ENCODE data around the gene RBPJ. TPM values are rescaled to one million over a fixed set of nuclear protein-coding genes. Genes with fewer than 3 reads are reported as not detected.

The RBPJ gene
- 100 to 1,000 TPM; 164 to 194 (median 182) TPM for total RNA-seq

DNA sequence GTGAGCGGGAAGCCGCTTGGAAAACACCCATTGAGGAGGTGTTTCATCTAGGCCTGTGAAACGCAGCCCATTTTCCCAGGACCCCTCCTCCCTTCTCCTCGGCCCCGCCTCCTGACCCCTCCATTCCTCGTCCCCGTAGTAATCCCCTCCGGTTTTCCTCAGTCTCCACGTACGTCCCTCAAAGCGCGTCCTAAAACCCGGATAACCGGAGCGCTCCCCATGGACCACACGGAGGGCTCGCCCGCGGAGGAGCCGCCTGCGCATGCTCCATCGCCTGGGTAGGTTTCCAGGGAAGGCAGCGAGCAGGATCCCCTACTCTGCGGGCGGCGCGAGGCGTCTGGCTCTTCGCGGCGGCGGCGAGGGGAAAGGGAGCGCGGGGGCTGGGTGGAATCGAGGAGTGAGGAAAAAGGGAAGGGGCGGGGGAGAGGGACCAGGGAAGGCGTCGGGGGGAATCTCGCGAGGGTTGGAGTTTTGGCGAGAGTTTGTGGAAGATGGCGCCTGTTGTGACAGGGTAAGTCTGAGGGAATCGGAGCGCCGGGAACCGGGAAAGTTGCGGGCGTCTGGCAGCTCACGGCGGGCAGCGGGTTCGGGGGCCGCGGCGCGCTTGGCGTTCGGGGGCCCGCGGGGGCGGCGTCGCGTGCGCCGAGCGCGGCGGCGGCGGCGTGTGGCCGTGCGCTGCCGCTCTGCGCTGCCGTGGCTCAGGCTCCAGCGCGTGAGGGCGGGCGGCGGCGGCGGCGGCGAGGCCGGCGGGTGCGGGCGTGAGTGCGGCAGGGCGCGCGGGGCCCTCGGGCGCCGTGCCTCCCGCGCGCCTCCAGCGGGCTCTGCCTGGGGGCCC, at the start of gene RBPJ:
TSS of gene RBPJ (plus strand) at position 477 of the 835 bp plus-strand sequence. CDS start at position 492, 15 bp downstream.
- DNase-seq (peak; percentile 78), ATAC-seq (peak; percentile 12 to 20)
- H3K4me3 Mint-ChIP-seq: peak within 1 kb of the TSS; percentile 98
- H3K4me1 Mint-ChIP-seq (ENCODE audit: low read depth): peaks cover 38% of the 10 kb centered on the region
- peaks cover 16% of the 10 kb centered on the region for H3K36me3 Mint-ChIP-seq (ENCODE audit: insufficient read depth)
- H3K27me3 Mint-ChIP-seq (ENCODE audit: low read depth): no peaks in the 10 kb centered on the region
- peaks cover 14% of the 10 kb centered on the region for H3K9me3 Mint-ChIP-seq

DNA sequence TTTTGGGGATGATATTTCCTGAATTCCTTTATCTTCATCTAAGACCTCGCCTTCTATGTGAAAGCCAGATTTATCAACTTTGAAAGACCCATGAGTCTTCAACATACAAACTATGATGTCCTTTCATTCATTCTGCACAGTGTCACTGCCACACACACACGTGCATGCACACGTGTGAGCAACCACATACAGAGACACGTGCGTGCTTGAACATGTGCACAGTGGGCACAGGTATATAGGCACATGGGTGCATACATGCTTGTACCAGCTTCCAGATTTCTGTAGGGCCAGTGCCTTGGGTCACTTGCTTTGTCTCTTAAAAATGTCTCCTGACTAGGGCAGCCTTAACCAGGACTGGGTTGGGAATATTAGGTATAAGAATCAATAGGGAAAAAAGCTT, 49.1 kb upstream of the RBPJ start:
- no peaks in the 10 kb centered on the region for H3K9me3 Mint-ChIP-seq
- ATAC-seq: no peak
- no peak overlapping the region for H3K4me3 Mint-ChIP-seq
- peaks cover 14% of the 10 kb centered on the region for H3K4me1 Mint-ChIP-seq (ENCODE audit: low read depth)
- DNase-seq: no peak
- no peaks in the 10 kb centered on the region for H3K36me3 Mint-ChIP-seq (ENCODE audit: insufficient read depth)
- peaks cover 8% of the 10 kb centered on the region for H3K27me3 Mint-ChIP-seq (ENCODE audit: low read depth)

DNA sequence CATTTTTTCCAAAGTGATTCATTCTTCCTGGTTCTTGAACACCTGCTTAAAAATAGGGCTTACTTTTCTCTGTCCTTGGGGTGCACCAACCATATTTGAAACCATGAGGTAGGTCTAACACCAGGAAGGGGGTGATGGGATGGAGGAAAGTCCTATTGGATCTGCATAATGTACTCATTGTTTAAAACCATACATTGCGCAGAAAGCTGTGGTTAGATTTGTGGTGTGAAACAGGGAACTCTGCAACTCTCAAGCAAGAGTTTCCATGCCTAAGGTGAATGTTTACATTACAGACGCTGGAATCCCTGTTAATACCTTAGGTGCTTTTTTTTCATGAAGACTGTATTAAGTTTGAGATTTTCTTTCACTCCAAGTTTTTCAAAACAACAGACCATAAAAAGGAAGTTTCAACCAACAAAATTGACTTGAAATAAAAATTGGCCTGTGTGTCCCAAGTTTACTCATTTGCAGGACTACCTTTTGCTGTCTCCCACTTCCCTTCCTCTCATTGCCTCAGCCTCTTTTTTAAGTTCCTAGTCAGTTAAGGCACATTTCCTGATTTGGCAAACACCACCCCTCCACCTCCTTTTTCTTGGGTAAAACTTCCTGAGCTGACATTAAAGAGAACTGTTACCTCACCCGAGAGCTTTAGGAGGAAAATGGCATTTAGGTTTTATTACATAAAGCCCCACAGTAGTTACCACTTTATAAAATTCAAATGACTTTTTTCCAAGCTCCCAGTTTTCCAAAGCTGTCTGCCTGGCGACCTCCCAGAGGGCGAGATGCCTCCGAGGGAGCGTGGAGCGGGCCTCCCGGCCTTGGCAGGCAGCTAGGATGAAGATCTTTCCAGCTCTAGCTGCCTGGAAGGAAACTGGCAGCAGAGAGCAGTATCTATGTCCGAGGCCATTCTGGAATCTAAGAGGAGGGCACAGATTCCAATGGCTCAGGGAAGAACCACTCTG, 47.9 kb upstream of the RBPJ start:
- H3K36me3 Mint-ChIP-seq (ENCODE audit: insufficient read depth): no peaks in the 10 kb centered on the region
- H3K9me3 Mint-ChIP-seq: no peaks in the 10 kb centered on the region
- no peak overlapping the region for H3K4me3 Mint-ChIP-seq
- H3K4me1 Mint-ChIP-seq (ENCODE audit: low read depth): peaks cover 14% of the 10 kb centered on the region
- ATAC-seq: no peak
- DNase-seq: no peak
- peaks cover 8% of the 10 kb centered on the region for H3K27me3 Mint-ChIP-seq (ENCODE audit: low read depth)

DNA sequence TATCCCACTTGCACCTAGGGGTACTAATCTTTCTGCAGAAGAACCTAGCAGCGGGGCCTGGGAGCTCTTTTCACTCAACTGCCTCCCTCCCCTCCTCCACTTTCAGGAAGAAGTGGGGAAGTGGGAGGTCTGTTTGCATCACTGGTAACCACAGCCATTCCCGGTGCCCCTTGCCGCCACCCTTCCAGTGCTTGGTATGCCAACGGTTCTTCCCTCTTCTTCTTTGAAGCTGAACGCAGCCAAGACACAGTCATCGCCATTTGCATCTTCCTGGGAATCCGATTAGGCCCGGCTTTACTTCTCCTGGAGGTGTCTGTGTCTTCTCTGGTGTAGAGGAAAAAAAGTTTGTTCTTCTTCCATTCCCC, 47.2 kb upstream of the RBPJ start:
- Mint-ChIP-seq H3K4me1 (ENCODE audit: low read depth) (peaks cover 14% of the 10 kb centered on the region), H3K4me3 (no peak overlapping the region), H3K9me3 (no peaks in the 10 kb centered on the region), H3K36me3 (ENCODE audit: insufficient read depth) (no peaks in the 10 kb centered on the region), H3K27me3 (ENCODE audit: low read depth) (peaks cover 8% of the 10 kb centered on the region)
- DNase-seq (no peak), ATAC-seq (no peak)

DNA sequence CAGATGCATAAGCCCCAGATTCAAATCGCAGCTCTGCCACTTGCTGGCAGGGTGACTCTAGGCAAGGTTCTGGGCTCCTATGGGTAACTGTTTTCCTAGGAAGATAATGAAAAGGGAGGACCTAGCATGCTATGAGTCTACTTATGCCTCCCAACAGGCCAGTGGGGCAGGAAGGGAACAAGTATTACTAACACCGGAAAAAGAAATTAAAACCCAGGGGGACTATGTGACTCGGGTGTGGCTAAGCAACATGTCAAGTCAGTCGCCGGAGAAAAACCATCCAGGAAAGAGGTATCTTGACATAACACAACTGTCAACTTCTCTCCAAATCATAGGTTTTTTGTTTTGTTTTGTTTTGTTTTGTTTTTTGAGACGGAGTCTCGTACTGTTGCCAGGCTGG, 45.5 kb upstream of the RBPJ start:
- no peaks in the 10 kb centered on the region for H3K9me3 Mint-ChIP-seq
- no peak for ATAC-seq
- peaks cover 2% of the 10 kb centered on the region for H3K27me3 Mint-ChIP-seq (ENCODE audit: low read depth)
- H3K4me3 Mint-ChIP-seq: no peak overlapping the region
- DNase-seq: no peak
- no peaks in the 10 kb centered on the region for H3K36me3 Mint-ChIP-seq (ENCODE audit: insufficient read depth)
- H3K4me1 Mint-ChIP-seq (ENCODE audit: low read depth): peaks cover 14% of the 10 kb centered on the region

DNA sequence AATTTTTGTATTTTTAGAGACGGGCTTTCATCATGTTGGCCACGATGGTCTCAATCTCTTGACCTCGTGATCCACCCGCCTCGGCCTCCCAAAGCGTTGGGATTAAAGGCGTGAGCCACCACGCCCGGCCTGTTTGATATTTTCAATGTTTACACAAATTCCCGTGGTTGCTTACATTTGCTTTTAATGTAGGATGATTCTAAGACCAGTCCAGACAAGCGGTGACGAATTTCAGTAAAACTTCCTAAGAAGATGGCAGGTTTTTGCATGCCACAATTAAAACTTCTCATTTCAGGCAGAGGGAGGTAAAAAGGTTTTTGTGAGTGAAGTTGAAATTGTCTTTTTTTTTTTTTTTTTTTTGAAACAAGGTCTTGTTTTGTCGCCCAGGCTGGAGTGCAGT, 41.4 kb upstream of the RBPJ start:
- ATAC-seq (no peak), DNase-seq (no peak)
- peaks cover 2% of the 10 kb centered on the region for H3K27me3 Mint-ChIP-seq (ENCODE audit: low read depth)
- H3K4me3 Mint-ChIP-seq: no peak overlapping the region
- H3K36me3 Mint-ChIP-seq (ENCODE audit: insufficient read depth): no peaks in the 10 kb centered on the region
- no peaks in the 10 kb centered on the region for H3K4me1 Mint-ChIP-seq (ENCODE audit: low read depth)
- no peaks in the 10 kb centered on the region for H3K9me3 Mint-ChIP-seq

DNA sequence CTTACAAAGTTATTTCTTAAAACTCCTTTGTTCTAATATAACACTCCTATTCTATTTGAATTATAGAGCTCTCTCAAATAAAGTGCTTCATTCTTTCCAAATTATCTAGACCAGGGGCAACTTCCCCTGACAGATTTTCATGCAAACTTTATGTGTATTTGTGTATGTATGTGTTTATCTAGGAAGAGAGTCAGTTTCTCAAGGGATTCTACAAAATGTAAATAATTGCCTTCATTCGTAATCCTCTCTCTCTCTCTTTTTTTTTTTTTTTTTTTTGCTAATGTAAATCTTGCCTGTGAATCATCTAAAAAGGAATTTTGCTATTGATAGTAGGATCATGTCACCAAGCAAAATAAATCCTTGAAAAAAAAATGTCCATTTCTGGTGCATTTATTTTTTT, 38.9 kb upstream of the RBPJ start:
- no peaks in the 10 kb centered on the region for H3K36me3 Mint-ChIP-seq (ENCODE audit: insufficient read depth)
- ATAC-seq: no peak

DNA sequence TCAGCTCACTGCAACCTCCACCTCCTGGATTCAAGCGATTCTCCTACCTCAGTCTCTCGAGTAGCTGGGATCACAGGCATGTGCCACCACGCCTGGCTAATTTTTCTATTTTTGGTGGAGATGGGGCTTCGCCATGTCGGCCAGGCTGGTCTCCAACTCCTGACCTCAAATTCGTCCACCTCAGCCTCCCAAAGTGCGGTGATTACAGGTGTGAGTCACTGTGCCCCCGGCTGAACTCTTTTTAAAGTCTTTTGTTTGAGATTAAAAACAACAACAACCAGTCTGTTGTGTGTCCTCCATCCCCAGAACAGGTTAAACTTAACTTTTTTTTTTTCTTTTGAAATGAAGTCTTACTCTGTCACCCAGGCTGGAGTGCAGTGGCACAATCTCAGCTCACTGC, 36.3 kb upstream of the RBPJ start:
- H3K4me1 Mint-ChIP-seq (ENCODE audit: low read depth): peaks cover 9% of the 10 kb centered on the region
- DNase-seq (no peak), ATAC-seq (no peak)
- no peak overlapping the region for H3K4me3 Mint-ChIP-seq
- no peaks in the 10 kb centered on the region for H3K9me3 Mint-ChIP-seq
- H3K36me3 Mint-ChIP-seq (ENCODE audit: insufficient read depth): no peaks in the 10 kb centered on the region
- H3K27me3 Mint-ChIP-seq (ENCODE audit: low read depth): no peaks in the 10 kb centered on the region

More for the DNA sequence above, 38.9 kb upstream of the RBPJ start:
- no peak for DNase-seq
- no peaks in the 10 kb centered on the region for H3K9me3 Mint-ChIP-seq
- no peak overlapping the region for H3K4me3 Mint-ChIP-seq
- no peaks in the 10 kb centered on the region for H3K27me3 Mint-ChIP-seq (ENCODE audit: low read depth)
- H3K4me1 Mint-ChIP-seq (ENCODE audit: low read depth): peaks cover 3% of the 10 kb centered on the region

DNA sequence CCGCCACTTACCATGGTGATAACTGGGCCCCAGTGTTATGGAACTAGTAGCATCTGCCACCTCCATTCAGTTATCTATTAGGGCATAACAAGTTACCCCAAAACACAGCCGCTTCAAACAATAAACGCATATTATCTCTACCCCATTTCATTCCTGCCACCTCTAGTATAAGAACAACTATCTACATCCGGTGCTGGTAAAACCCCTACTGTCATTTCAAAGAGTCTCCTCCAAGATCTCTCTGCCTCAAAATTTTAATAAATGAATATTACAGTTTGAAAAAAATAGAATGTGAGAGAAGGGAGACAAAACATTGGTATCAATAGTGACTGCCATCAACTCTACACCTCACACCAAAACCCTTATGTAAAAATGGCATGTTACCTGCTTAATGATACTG, 35.5 kb upstream of the RBPJ start:
- ATAC-seq (no peak), DNase-seq (no peak)
- H3K27me3 Mint-ChIP-seq (ENCODE audit: low read depth): no peaks in the 10 kb centered on the region
- no peak overlapping the region for H3K4me3 Mint-ChIP-seq
- H3K4me1 Mint-ChIP-seq (ENCODE audit: low read depth): peaks cover 9% of the 10 kb centered on the region
- H3K36me3 Mint-ChIP-seq (ENCODE audit: insufficient read depth): no peaks in the 10 kb centered on the region
- no peaks in the 10 kb centered on the region for H3K9me3 Mint-ChIP-seq

DNA sequence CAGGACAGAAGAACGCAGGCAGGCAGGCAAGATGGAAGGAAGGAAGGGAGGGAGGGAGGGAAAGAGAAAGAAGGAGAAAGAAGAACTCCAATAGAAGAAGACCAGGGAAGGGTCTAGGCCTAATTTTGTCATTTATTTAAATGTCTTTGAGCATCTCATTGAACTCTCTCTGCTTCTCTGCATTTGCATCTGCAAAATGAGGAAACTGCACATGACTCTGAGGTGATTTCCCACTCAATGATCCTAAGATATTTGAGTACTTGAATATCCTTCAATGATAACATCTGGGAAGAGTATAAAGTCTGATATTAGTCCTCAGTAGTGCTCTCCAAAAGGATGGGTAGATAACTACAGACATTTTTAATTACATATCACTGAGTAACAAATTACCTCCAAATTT, 33.1 kb upstream of the RBPJ start:
- Mint-ChIP-seq H3K36me3 (ENCODE audit: insufficient read depth) (no peaks in the 10 kb centered on the region), H3K4me3 (no peak overlapping the region), H3K4me1 (ENCODE audit: low read depth) (peaks cover 9% of the 10 kb centered on the region), H3K9me3 (no peaks in the 10 kb centered on the region), H3K27me3 (ENCODE audit: low read depth) (no peaks in the 10 kb centered on the region)
- ATAC-seq: no peak
- no peak for DNase-seq

DNA sequence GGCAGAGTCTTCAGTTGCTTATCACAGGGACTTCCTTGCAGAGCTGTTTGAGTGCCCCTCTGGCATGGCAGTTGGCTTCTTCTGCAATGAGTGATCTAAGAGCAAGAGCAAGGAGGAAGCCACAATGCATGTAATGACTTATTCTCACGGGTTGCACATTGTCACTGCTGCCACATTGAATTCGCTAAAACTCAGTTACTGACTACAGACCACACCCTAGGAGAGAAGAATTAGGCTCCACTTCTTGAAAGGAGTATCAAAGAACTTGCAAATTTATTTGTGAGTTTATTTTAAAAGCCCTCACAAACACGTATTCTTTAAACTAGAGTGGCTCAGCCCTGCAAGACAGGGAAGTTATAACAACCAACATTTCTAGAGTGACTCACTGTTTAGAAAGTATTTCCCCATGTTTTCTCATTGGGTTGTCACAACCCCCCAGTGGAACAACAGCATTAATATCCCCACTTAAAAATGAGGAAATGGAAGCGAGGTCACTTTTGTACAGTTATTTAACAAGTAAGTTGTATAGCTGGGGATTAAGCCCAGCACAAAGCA, 32.4 kb upstream of the RBPJ start:
- Mint-ChIP-seq H3K4me3 (no peak overlapping the region), H3K4me1 (ENCODE audit: low read depth) (peaks cover 9% of the 10 kb centered on the region), H3K27me3 (ENCODE audit: low read depth) (no peaks in the 10 kb centered on the region), H3K9me3 (no peaks in the 10 kb centered on the region), H3K36me3 (ENCODE audit: insufficient read depth) (no peaks in the 10 kb centered on the region)
- ATAC-seq (peak; percentile 74 to 79), DNase-seq (no peak)

DNA sequence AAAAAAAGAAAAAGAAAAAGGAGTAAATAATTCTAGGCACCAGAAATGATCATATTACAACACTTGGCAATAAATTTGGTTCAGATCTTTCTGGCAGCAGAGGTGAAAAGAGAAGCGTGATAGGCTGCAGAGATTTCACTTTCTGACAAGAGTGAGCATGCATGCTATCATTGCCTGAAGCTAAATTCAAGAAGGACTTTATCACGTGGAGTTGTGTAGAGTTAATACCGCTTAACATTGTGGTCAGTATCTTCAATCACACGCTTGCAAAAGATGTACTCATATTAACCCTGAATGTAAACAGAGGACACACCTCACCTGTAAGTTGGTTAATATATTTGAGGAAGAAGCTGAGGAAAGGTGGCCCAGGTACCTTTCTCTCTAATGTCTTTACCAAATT, 31.4 kb upstream of the RBPJ start:
- Mint-ChIP-seq H3K27me3 (ENCODE audit: low read depth) (no peaks in the 10 kb centered on the region), H3K4me1 (ENCODE audit: low read depth) (peaks cover 9% of the 10 kb centered on the region), H3K36me3 (ENCODE audit: insufficient read depth) (no peaks in the 10 kb centered on the region), H3K9me3 (no peaks in the 10 kb centered on the region), H3K4me3 (no peak overlapping the region)
- no peak for ATAC-seq
- DNase-seq: no peak

DNA sequence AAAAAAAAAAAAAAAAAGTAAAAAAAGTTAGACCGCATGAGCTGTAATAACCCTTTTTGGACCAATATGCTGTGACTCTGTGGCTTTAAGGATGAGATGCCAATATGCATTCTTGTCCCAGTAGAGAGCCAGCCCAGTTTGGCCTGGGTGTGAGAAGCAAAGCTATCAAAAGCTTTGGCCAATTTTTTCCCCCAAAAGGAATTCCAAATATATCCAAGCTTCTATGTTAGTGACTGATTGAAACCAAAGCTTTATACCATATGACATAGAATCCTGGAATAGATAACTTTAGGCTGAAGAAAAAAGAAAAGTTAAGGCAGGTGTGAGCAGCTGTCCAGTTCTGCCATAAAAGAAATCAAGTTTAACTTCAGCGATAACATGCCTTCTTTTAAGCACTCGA, 30.5 kb upstream of the RBPJ start:
- H3K9me3 Mint-ChIP-seq: no peaks in the 10 kb centered on the region
- H3K36me3 Mint-ChIP-seq (ENCODE audit: insufficient read depth): no peaks in the 10 kb centered on the region

DNA sequence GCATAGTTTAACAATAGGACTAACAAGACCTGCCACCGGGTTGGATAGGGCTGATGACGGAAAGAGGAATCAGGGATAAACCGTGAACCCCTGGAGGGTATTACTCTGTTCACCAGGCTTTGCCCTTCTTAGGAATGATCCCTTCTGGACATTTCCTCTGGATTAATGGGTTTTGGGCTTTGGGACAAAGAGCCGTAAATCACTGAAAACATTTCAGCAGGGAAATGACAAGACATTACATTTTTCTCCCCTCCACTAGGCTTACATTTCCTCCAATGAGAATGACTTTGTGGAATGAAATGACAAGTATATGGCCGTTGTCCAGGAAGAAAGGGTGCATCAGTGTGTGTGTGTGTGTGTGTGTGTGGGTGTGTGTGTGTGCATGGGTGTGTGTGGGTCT, 25.9 kb upstream of the RBPJ start:
- H3K4me3 Mint-ChIP-seq: no peak overlapping the region
- H3K9me3 Mint-ChIP-seq: no peaks in the 10 kb centered on the region
- no peak for ATAC-seq

More for the DNA sequence above, 30.5 kb upstream of the RBPJ start:
- Mint-ChIP-seq H3K27me3 (ENCODE audit: low read depth) (no peaks in the 10 kb centered on the region), H3K4me3 (no peak overlapping the region), H3K4me1 (ENCODE audit: low read depth) (peaks cover 6% of the 10 kb centered on the region)
- no peak for ATAC-seq
- no peak for DNase-seq

More for the DNA sequence above, 25.9 kb upstream of the RBPJ start:
- no peak for DNase-seq
- Mint-ChIP-seq H3K27me3 (ENCODE audit: low read depth) (no peaks in the 10 kb centered on the region), H3K36me3 (ENCODE audit: insufficient read depth) (no peaks in the 10 kb centered on the region), H3K4me1 (ENCODE audit: low read depth) (peaks cover 14% of the 10 kb centered on the region)

Data from activated T-cell treated with anti-CD3 and anti-CD28 coated beads, Interleukin-2, amount 50 U/mL, for 4 hours (primary cell).